ENCODE data around the gene POLR2F. TPM values are rescaled to one million over a fixed set of nuclear protein-coding genes. Genes with fewer than 3 reads are reported as not detected.

Gene POLR2F
- total RNA-seq, 1 experiment from 2014 or later, result 138 TPM

DNA sequence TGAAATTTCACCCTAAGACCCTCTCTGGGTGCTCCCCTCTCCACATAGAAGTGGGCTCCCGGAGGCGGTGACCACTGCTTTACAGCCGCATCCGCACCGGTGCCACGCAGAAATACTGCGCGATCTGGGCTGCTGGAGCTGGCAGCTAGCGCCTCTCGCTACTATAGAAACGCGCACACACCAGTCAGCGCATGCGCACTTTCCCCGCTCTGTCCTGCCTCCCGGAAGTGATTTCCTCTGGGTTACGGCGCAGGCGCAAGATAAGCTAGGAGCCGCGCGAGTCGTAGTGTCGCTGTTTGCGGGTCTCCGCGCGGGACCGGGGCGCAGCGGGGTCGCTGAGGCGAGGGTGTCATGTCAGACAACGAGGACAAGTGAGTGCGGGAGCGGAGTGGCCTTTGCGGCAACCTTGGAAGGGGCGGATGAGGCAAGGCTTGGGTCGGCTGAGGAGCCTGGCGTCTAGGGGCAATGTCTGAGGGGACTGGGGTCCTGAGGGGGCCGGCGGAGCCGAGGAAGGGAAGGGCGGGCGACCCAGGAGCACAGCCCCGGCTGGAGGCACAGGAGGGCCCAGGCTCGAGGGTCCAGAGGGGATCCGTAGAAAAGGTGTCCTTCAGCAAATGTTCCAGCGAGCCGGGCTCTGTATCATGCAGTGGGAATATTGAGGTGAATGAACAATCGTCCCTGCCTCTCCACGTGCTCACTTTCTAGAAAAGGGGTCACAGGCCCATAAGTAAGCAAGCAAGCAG is at the start of gene POLR2F, which contains the start of gene C22orf23 (continued):
- TF ChIP-seq, protein P1, sequence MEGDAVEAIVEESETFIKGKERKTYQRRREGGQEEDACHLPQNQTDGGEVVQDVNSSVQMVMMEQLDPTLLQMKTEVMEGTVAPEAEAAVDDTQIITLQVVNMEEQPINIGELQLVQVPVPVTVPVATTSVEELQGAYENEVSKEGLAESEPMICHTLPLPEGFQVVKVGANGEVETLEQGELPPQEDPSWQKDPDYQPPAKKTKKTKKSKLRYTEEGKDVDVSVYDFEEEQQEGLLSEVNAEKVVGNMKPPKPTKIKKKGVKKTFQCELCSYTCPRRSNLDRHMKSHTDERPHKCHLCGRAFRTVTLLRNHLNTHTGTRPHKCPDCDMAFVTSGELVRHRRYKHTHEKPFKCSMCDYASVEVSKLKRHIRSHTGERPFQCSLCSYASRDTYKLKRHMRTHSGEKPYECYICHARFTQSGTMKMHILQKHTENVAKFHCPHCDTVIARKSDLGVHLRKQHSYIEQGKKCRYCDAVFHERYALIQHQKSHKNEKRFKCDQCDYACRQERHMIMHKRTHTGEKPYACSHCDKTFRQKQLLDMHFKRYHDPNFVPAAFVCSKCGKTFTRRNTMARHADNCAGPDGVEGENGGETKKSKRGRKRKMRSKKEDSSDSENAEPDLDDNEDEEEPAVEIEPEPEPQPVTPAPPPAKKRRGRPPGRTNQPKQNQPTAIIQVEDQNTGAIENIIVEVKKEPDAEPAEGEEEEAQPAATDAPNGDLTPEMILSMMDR (IDR thresholded peaks at IDR 0.05), result no peak
- TF ChIP-seq, protein P2, sequence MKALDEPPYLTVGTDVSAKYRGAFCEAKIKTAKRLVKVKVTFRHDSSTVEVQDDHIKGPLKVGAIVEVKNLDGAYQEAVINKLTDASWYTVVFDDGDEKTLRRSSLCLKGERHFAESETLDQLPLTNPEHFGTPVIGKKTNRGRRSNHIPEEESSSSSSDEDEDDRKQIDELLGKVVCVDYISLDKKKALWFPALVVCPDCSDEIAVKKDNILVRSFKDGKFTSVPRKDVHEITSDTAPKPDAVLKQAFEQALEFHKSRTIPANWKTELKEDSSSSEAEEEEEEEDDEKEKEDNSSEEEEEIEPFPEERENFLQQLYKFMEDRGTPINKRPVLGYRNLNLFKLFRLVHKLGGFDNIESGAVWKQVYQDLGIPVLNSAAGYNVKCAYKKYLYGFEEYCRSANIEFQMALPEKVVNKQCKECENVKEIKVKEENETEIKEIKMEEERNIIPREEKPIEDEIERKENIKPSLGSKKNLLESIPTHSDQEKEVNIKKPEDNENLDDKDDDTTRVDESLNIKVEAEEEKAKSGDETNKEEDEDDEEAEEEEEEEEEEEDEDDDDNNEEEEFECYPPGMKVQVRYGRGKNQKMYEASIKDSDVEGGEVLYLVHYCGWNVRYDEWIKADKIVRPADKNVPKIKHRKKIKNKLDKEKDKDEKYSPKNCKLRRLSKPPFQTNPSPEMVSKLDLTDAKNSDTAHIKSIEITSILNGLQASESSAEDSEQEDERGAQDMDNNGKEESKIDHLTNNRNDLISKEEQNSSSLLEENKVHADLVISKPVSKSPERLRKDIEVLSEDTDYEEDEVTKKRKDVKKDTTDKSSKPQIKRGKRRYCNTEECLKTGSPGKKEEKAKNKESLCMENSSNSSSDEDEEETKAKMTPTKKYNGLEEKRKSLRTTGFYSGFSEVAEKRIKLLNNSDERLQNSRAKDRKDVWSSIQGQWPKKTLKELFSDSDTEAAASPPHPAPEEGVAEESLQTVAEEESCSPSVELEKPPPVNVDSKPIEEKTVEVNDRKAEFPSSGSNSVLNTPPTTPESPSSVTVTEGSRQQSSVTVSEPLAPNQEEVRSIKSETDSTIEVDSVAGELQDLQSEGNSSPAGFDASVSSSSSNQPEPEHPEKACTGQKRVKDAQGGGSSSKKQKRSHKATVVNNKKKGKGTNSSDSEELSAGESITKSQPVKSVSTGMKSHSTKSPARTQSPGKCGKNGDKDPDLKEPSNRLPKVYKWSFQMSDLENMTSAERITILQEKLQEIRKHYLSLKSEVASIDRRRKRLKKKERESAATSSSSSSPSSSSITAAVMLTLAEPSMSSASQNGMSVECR (CRISPR knock-in tag; IDR thresholded peaks at IDR 0.05; ENCODE audit: borderline replicate concordance), result peak; percentile 18; the same call in 1 of the 2 replicates
- no peak for TF ChIP-seq ZBTB21 (CRISPR knock-in tag; IDR thresholded peaks at IDR 0.05; ENCODE audit: borderline replicate concordance)
- peak; percentile 59; the same call in 1 of the 2 replicates for TF ChIP-seq ETV6 (CRISPR knock-in tag; IDR thresholded peaks at IDR 0.05)
- TF ChIP-seq OVOL2 (CRISPR knock-in tag; IDR thresholded peaks at IDR 0.05; ENCODE audit: borderline replicate concordance), result no peak
- TF ChIP-seq ESRRA (CRISPR knock-in tag; IDR thresholded peaks at IDR 0.05; ENCODE audit: borderline replicate concordance), result no peak
- no peak for TF ChIP-seq JAZF1 (CRISPR knock-in tag; IDR thresholded peaks at IDR 0.05)
- TF ChIP-seq EMX1 (CRISPR knock-in tag; IDR thresholded peaks at IDR 0.05), result no peak
- TF ChIP-seq ZNF232 (CRISPR knock-in tag; IDR thresholded peaks at IDR 0.05), result 0 out of 2 replicates have a peak, but pooled peaks have one; percentile 33
- TF ChIP-seq NR2C2 (CRISPR knock-in tag; IDR thresholded peaks at IDR 0.05), result peak; percentile 82
- TF ChIP-seq IRF2 (CRISPR knock-in tag; IDR thresholded peaks at IDR 0.05; ENCODE audit: borderline replicate concordance, low read depth), result no peak
- TF ChIP-seq, protein P3, sequence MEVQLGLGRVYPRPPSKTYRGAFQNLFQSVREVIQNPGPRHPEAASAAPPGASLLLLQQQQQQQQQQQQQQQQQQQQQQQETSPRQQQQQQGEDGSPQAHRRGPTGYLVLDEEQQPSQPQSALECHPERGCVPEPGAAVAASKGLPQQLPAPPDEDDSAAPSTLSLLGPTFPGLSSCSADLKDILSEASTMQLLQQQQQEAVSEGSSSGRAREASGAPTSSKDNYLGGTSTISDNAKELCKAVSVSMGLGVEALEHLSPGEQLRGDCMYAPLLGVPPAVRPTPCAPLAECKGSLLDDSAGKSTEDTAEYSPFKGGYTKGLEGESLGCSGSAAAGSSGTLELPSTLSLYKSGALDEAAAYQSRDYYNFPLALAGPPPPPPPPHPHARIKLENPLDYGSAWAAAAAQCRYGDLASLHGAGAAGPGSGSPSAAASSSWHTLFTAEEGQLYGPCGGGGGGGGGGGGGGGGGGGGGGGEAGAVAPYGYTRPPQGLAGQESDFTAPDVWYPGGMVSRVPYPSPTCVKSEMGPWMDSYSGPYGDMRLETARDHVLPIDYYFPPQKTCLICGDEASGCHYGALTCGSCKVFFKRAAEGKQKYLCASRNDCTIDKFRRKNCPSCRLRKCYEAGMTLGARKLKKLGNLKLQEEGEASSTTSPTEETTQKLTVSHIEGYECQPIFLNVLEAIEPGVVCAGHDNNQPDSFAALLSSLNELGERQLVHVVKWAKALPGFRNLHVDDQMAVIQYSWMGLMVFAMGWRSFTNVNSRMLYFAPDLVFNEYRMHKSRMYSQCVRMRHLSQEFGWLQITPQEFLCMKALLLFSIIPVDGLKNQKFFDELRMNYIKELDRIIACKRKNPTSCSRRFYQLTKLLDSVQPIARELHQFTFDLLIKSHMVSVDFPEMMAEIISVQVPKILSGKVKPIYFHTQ (CRISPR knock-in tag; IDR thresholded peaks at IDR 0.05), result no peak
- TF ChIP-seq TCF7 (CRISPR knock-in tag; IDR thresholded peaks at IDR 0.05; ENCODE audit: low read depth), result no peak
- TF ChIP-seq FOXP1 (CRISPR knock-in tag; IDR thresholded peaks at IDR 0.05; ENCODE audit: borderline replicate concordance), result peak; percentile 30; the same call in 1 of the 2 replicates
- no peak for TF ChIP-seq TEAD1 (CRISPR knock-in tag; IDR thresholded peaks at IDR 0.05)
- TF ChIP-seq CREM (CRISPR knock-in tag; IDR thresholded peaks at IDR 0.05), result 0 out of 2 replicates have a peak, but pooled peaks have one; percentile 40
- no peak for TF ChIP-seq TEAD4 (CRISPR knock-in tag; IDR thresholded peaks at IDR 0.05)
- TF ChIP-seq, protein P4, sequence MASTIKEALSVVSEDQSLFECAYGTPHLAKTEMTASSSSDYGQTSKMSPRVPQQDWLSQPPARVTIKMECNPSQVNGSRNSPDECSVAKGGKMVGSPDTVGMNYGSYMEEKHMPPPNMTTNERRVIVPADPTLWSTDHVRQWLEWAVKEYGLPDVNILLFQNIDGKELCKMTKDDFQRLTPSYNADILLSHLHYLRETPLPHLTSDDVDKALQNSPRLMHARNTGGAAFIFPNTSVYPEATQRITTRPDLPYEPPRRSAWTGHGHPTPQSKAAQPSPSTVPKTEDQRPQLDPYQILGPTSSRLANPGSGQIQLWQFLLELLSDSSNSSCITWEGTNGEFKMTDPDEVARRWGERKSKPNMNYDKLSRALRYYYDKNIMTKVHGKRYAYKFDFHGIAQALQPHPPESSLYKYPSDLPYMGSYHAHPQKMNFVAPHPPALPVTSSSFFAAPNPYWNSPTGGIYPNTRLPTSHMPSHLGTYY (CRISPR knock-in tag; IDR thresholded peaks at IDR 0.05), result no peak
- TF ChIP-seq CREB1 (CRISPR knock-in tag; IDR thresholded peaks at IDR 0.05), result no peak
- no peak for TF ChIP-seq NFE2L1 (CRISPR knock-in tag; IDR thresholded peaks at IDR 0.05)
- no peak for TF ChIP-seq ELF4 (CRISPR knock-in tag; IDR thresholded peaks at IDR 0.05; ENCODE audit: low read depth)
- TF ChIP-seq ZNF219 (CRISPR knock-in tag; IDR thresholded peaks at IDR 0.05; ENCODE audit: borderline replicate concordance), result no peak
- TF ChIP-seq KAT7 (CRISPR knock-in tag; IDR thresholded peaks at IDR 0.05; ENCODE audit: borderline replicate concordance), result no peak
- no peak for TF ChIP-seq FOXJ3 (CRISPR knock-in tag; IDR thresholded peaks at IDR 0.05; ENCODE audit: borderline replicate concordance)
- TF ChIP-seq, protein P5, sequence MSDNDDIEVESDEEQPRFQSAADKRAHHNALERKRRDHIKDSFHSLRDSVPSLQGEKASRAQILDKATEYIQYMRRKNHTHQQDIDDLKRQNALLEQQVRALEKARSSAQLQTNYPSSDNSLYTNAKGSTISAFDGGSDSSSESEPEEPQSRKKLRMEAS (CRISPR knock-in tag; IDR thresholded peaks at IDR 0.05), result peak; percentile 49; the same call in 1 of the 2 replicates
- no peak for TF ChIP-seq RORB (CRISPR knock-in tag; IDR thresholded peaks at IDR 0.05)
- TF ChIP-seq, protein P6, sequence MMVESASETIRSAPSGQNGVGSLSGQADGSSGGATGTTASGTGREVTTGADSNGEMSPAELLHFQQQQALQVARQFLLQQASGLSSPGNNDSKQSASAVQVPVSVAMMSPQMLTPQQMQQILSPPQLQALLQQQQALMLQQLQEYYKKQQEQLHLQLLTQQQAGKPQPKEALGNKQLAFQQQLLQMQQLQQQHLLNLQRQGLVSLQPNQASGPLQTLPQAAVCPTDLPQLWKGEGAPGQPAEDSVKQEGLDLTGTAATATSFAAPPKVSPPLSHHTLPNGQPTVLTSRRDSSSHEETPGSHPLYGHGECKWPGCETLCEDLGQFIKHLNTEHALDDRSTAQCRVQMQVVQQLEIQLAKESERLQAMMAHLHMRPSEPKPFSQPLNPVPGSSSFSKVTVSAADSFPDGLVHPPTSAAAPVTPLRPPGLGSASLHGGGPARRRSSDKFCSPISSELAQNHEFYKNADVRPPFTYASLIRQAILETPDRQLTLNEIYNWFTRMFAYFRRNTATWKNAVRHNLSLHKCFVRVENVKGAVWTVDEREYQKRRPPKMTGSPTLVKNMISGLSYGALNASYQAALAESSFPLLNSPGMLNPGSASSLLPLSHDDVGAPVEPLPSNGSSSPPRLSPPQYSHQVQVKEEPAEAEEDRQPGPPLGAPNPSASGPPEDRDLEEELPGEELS (CRISPR knock-in tag; IDR thresholded peaks at IDR 0.05), result peak; percentile 77
- TF ChIP-seq ZNF263 (CRISPR knock-in tag; IDR thresholded peaks at IDR 0.05; ENCODE audit: low read depth), result no peak

All from WTC11 (cell line).